ENCODE measurements around the gene GLRX3. TPM values are rescaled to one million over a fixed set of nuclear protein-coding genes. Genes with fewer than 3 reads are reported as not detected.

Gene GLRX3
- total RNA-seq, 6 experiments from 2014 or later = 96.2 to 123 (median 112) TPM

- no peak overlapping the region for H3K27ac Mint-ChIP-seq
- H3K9me3 Mint-ChIP-seq = no peaks in the 10 kb centered on the region
- DNase-seq = no peak
- peaks cover 2% of the 10 kb centered on the region; the same call in 1 of the 2 replicates for H3K36me3 Mint-ChIP-seq (ENCODE audit: low read depth)
- H3K27me3 Mint-ChIP-seq (ENCODE audit: insufficient read depth) = peaks cover 3% of the 10 kb centered on the region
- TF ChIP-seq CTCF (IDR thresholded peaks at IDR 0.05) = no peak
- peaks cover 6% of the 10 kb centered on the region for H3K4me1 Mint-ChIP-seq (ENCODE audit: low read depth)
- H3K4me3 Mint-ChIP-seq = no peak overlapping the region
Measured at GRCh38 chr10:130190737-130191115, 54.5 kb downstream of the GLRX3 start.

GRCh38 chr10:130191380-130191779 lies 55.2 kb downstream of the GLRX3 start:
- H3K4me1 Mint-ChIP-seq (ENCODE audit: low read depth) = peaks cover 6% of the 10 kb centered on the region
- no peak overlapping the region for H3K4me3 Mint-ChIP-seq
- no peaks in the 10 kb centered on the region; the same call in 1 of the 2 replicates for H3K36me3 Mint-ChIP-seq (ENCODE audit: low read depth)
- H3K27me3 Mint-ChIP-seq (ENCODE audit: insufficient read depth) = peaks cover 3% of the 10 kb centered on the region
- no peak for DNase-seq
- TF ChIP-seq CTCF (IDR thresholded peaks at IDR 0.05) = no peak
- H3K9me3 Mint-ChIP-seq = no peaks in the 10 kb centered on the region
- H3K27ac Mint-ChIP-seq = no peak overlapping the region

- H3K4me3 Mint-ChIP-seq = no peak overlapping the region
- H3K36me3 Mint-ChIP-seq (ENCODE audit: low read depth) = no peaks in the 10 kb centered on the region; the same call in 1 of the 2 replicates
- peaks cover 3% of the 10 kb centered on the region for H3K27me3 Mint-ChIP-seq (ENCODE audit: insufficient read depth)
- TF ChIP-seq CTCF (IDR thresholded peaks at IDR 0.05) = no peak
- peaks cover 6% of the 10 kb centered on the region for H3K4me1 Mint-ChIP-seq (ENCODE audit: low read depth)
- H3K9me3 Mint-ChIP-seq = no peaks in the 10 kb centered on the region
- no peak for DNase-seq
- no peak overlapping the region for H3K27ac Mint-ChIP-seq
Measured at GRCh38 chr10:130192276-130192848, 56.2 kb downstream of the GLRX3 start.

GRCh38 chr10:130193033-130193432 lies 56.8 kb downstream of the GLRX3 start:
- H3K4me1 Mint-ChIP-seq (ENCODE audit: low read depth) = peaks cover 6% of the 10 kb centered on the region
- no peak for DNase-seq
- no peaks in the 10 kb centered on the region for H3K9me3 Mint-ChIP-seq
- H3K27ac Mint-ChIP-seq = no peak overlapping the region
- no peak overlapping the region for H3K4me3 Mint-ChIP-seq
- no peak for TF ChIP-seq CTCF (IDR thresholded peaks at IDR 0.05)
- H3K27me3 Mint-ChIP-seq (ENCODE audit: insufficient read depth) = peaks cover 3% of the 10 kb centered on the region
- no peaks in the 10 kb centered on the region; the same call in 1 of the 2 replicates for H3K36me3 Mint-ChIP-seq (ENCODE audit: low read depth)

GRCh38 chr10:130193493-130194193 lies 57.5 kb downstream of the GLRX3 start:
- Mint-ChIP-seq H3K36me3 (ENCODE audit: low read depth) (no peaks in the 10 kb centered on the region; the same call in 1 of the 2 replicates), H3K9me3 (no peaks in the 10 kb centered on the region), H3K4me3 (no peak overlapping the region), H3K4me1 (ENCODE audit: low read depth) (peaks cover 6% of the 10 kb centered on the region), H3K27me3 (ENCODE audit: insufficient read depth) (no peaks in the 10 kb centered on the region; the same call in none of the 2 replicates), H3K27ac (no peak overlapping the region)
- DNase-seq = no peak
- no peak for TF ChIP-seq CTCF (IDR thresholded peaks at IDR 0.05)

All from HFFc6 (cell line).